IMR-90 (cell line): ENCODE measurements around the gene CENPV. TPM values are rescaled to one million over a fixed set of nuclear protein-coding genes. Genes with fewer than 3 reads are reported as not detected.

Source experiments
- ATAC-seq: fragments of 200-7000 bp; cut with Tn5 transposase; 2 replicates; pipeline ENCODE4 v1.9.1; 2020; ENCODE audit warnings: low read depth, mild to moderate bottlenecking, moderate library complexity
- BruUV-seq: library from RNA; stranded (reverse); fragments of 400-500 nt; replicated peaks from 2 replicates; lab custom pipeline; 2021; lab: Mats Ljungman, UMichigan
- CTCF ChIA-PET: fragments of 300-600 bp; formaldehyde crosslinking; extraction: SDS; loops from one replicate; lab custom pipeline; 2021; ENCODE audit warnings: antibody characterized with exemption; lab: Yijun Ruan, JAX
- POLR2A ChIA-PET: fragments of 300-600 bp; sonication (Branson Sonifier 250); formaldehyde crosslinking; loops from one replicate; lab custom pipeline; 2022; ENCODE audit warnings: antibody characterized with exemption; ENCODE audit not compliant: unreplicated experiment; lab: Charles Lee
- DNase-seq: peaks from one replicate; pipeline ENCODE4 v3.0.0; 2013
- H2AFZ ChIP-seq: replicated peaks from 2 replicates; pipeline ENCODE3; 2013; ENCODE audit warnings: low read length, mild to moderate bottlenecking; ENCODE audit not compliant: poor library complexity
- H2AK5ac ChIP-seq: 2 replicates; pipeline ENCODE4 v1.6.1; 2013; ENCODE audit warnings: low read depth, low read length, inconsistent platforms
- H2AK9ac ChIP-seq: replicated peaks from 2 replicates; pipeline ENCODE3; 2013; ENCODE audit warnings: mild to moderate bottlenecking, low read depth, low read length, moderate library complexity; ENCODE audit not compliant: poor library complexity
- H2BK120ac ChIP-seq: 2 replicates; pipeline ENCODE4 v1.6.1; 2013; ENCODE audit warnings: low read depth, low read length, inconsistent platforms
- H2BK15ac ChIP-seq: 3 replicates; pipeline ENCODE4 v1.6.1; 2013; ENCODE audit warnings: low read depth, low read length, inconsistent platforms
- H2BK20ac ChIP-seq: 2 replicates; pipeline ENCODE4 v1.6.1; 2013; ENCODE audit warnings: low read depth, mild to moderate bottlenecking, inconsistent platforms, low read length, moderate library complexity
- H2BK5ac ChIP-seq: 2 replicates; pipeline ENCODE4 v1.6.1; 2013; ENCODE audit warnings: mild to moderate bottlenecking, low read depth, low read length, inconsistent platforms; ENCODE audit not compliant: poor library complexity, severe bottlenecking
- H3K14ac ChIP-seq: replicated peaks from 2 replicates; pipeline ENCODE4 v1.6.1; 2013; ENCODE audit warnings: low read depth, low read length, inconsistent platforms
- H3K18ac ChIP-seq: 2 replicates; pipeline ENCODE4 v1.6.1; 2013; ENCODE audit warnings: low read depth, low read length, control low read depth
- H3K23ac ChIP-seq: 2 replicates; pipeline ENCODE4 v1.6.1; 2013; ENCODE audit warnings: low read depth, low read length, inconsistent platforms
- H3K27ac ChIP-seq: 2 replicates; pipeline ENCODE4 v1.5.1; 2013; ENCODE audit warnings: mild to moderate bottlenecking, control low read depth, low read length; ENCODE audit not compliant: insufficient read depth
- H3K27me3 ChIP-seq: 2 replicates; pipeline ENCODE4 v1.6.1; 2013; ENCODE audit warnings: low read length; ENCODE audit not compliant: control insufficient read depth, insufficient read depth
- H3K36me3 ChIP-seq: 2 replicates; pipeline ENCODE4 v1.6.1; 2013; ENCODE audit warnings: low read length, mixed read lengths; ENCODE audit not compliant: control insufficient read depth, insufficient read depth
- H3K4ac ChIP-seq: 2 replicates; pipeline ENCODE4 v1.6.1; 2013; ENCODE audit warnings: low read depth, low read length, inconsistent platforms
- H3K4me1 ChIP-seq: 2 replicates; pipeline ENCODE4 v1.6.1; 2013; ENCODE audit warnings: low read length, mixed read lengths; ENCODE audit not compliant: control insufficient read depth, insufficient read depth
- H3K4me2 ChIP-seq: 2 replicates; pipeline ENCODE4 v1.6.1; 2013; ENCODE audit warnings: low read depth, mild to moderate bottlenecking, control low read depth, low read length, moderate library complexity
- H3K4me3 ChIP-seq: 2 replicates; pipeline ENCODE4 v1.5.1; 2013; ENCODE audit warnings: low read depth, mild to moderate bottlenecking, control low read depth, low read length, moderate library complexity; ENCODE audit not compliant: insufficient read depth
- H3K56ac ChIP-seq: 2 replicates; pipeline ENCODE4 v1.6.1; 2013; ENCODE audit warnings: low read length, inconsistent platforms; ENCODE audit not compliant: insufficient read depth; ENCODE audit errors: extremely low read depth
- H3K79me1 ChIP-seq, 2 experiments: 2 replicates each; pipeline ENCODE4 v1.6.1; 2013; ENCODE audit warnings: low read length in 2 of 2, inconsistent platforms in 1 of 2, low read depth in 1 of 2
- H3K9ac ChIP-seq: 2 replicates; pipeline ENCODE4 v1.6.1; 2013; ENCODE audit warnings: low read depth, low read length, control low read depth
- H3K9me1 ChIP-seq: 2 replicates; pipeline ENCODE4 v1.6.1; 2013; ENCODE audit warnings: low read length, inconsistent platforms; ENCODE audit not compliant: insufficient read depth
- H3K9me3 ChIP-seq: 2 replicates; pipeline ENCODE4 v1.6.1; 2013; ENCODE audit warnings: low read length; ENCODE audit not compliant: control insufficient read depth, insufficient read depth
- H4K20me1 ChIP-seq: 2 replicates; pipeline ENCODE4 v1.6.1; 2013; ENCODE audit warnings: low read length, inconsistent platforms; ENCODE audit not compliant: insufficient read depth
- H4K5ac ChIP-seq: 2 replicates; pipeline ENCODE4 v1.6.1; 2013; ENCODE audit warnings: mild to moderate bottlenecking, low read depth, low read length, control low read depth
- H4K8ac ChIP-seq, 2 experiments: 2 replicates each; pipeline ENCODE4 v1.6.1; 2013; ENCODE audit warnings: low read depth in 2 of 2, low read length in 2 of 2, control low read depth in 1 of 2, inconsistent platforms in 1 of 2
- H4K91ac ChIP-seq: 2 replicates; pipeline ENCODE4 v1.6.1; 2013; ENCODE audit warnings: low read depth, low read length, inconsistent platforms; ENCODE audit not compliant: insufficient read depth
- WGBS, 2 experiments: methylation state at CpG; one replicate each; pipeline versions ENCODE4 v1.1.5 to v1.1.7; 2013; ENCODE audit warnings: missing lambda C conversion rate in 2 of 2; ENCODE audit not compliant: insufficient read length in 1 of 2; ENCODE audit errors: extremely low coverage in 2 of 2; 5-methylcytosine and 5-hydroxymethylcytosine counted together
- dilution Hi-C: fragments of 300-500 bp; cut with HindIII; formaldehyde crosslinking; loops from one replicate; pipeline ENCODE4 v1.14.3; 2018; ENCODE audit warnings: low sequenced_read_pairs; ENCODE audit not compliant: unreplicated experiment
- in situ Hi-C: fragments of 300-500 bp; cut with MboI; formaldehyde crosslinking; loops from 3 replicates; pipeline ENCODE4 v1.14.3; 2019; ENCODE audit warnings: low sequenced_read_pairs, inconsistent platforms, mixed read lengths
- intact Hi-C: fragments of 100-400 bp; cut with micrococcal nuclease; formaldehyde crosslinking; loops from 2 replicates; pipeline ENCODE4 v1.10.0; 2022
- polyA plus RNA-seq, 3 experiments: library from polyadenylated mRNA; depleted of rRNA; stranded (reverse); fragments of >200 nt; gene quantifications; 2 replicates each; pipeline ENCODE4 v1.2.3, GENCODE V29; 2012; ENCODE audit warnings: low replicate concordance in 1 of 3
- total RNA-seq: library from RNA; depleted of rRNA; stranded (reverse); fragments of >200 nt; gene quantifications from 2 replicates; pipeline ENCODE4 v1.2.3, GENCODE V29; 2012
- TF ChIP-seq, protein P1 (sequence below): fragments of 150-350 bp; IDR thresholded peaks from 2 replicates; pipeline ENCODE4 v1.6.1; 2016; ENCODE audit warnings: low read depth, mild to moderate bottlenecking, low read length, moderate library complexity, borderline replicate concordance
- TF ChIP-seq, protein P2 (sequence below): fragments of 150-350 bp; IDR thresholded peaks from 2 replicates; pipeline ENCODE4 v1.6.1; 2017; ENCODE audit warnings: mild to moderate bottlenecking, antibody characterized with exemption, low read length, low read depth

Gene CENPV
- total and polyA plus RNA-seq, 2 of the 4 experiments (the other 2 are of a cell fraction) = 35.3 to 49.8 TPM

DNA sequence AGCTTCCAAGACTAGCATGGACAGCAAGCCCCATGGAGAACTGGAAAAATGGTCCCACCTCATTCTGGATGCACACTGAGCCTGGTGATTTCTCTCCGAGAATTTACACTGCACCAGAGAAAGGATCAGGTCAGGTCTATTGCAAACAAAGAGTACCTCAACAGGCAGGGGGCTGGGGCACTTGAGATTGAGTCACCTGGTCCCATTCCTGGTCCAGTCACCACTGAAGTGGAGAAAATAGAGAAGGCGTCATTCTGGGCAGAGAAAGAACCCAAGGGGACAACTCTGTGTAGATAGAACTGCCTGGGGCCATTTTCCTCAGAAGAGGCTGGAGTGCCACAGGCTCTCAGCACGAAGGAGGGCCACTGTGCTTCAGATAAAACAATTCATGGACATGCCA, 38.4 kb downstream of the CENPV start:
- Histone ChIP-seq H3K9me3 (no peaks in the 10 kb centered on the region), H3K4me2 (no peak overlapping the region), H2BK20ac (peak overlapping the region; percentile 29; the same call in 1 of the 2 replicates), H4K20me1 (peaks cover 5% of the 10 kb centered on the region; the same call in 1 of the 2 replicates), H4K91ac (no peak overlapping the region; the same call in none of the 2 replicates), H3K23ac (peak overlapping the region; percentile 31; the same call in 1 of the 2 replicates), H3K9me1 (peaks cover 7% of the 10 kb centered on the region), H3K27me3 (no peaks in the 10 kb centered on the region), H3K4ac (peak overlapping the region; percentile 37), H2BK5ac (no peak overlapping the region), H2AK9ac (peak overlapping the region; percentile 48), H3K79me1 (no peaks in the 10 kb centered on the region), H3K27ac (no peak overlapping the region), H3K4me1 (peaks cover 13% of the 10 kb centered on the region), H3K18ac (peak overlapping the region; percentile 47; the same call in 1 of the 2 replicates), H3K14ac (peak overlapping the region; percentile 49; the same call in 1 of the 2 replicates), H3K9ac (no peak overlapping the region), H2AFZ (no peak overlapping the region), H3K56ac (no peak overlapping the region), H4K5ac (no peak overlapping the region), H3K4me3 (no peak overlapping the region), H2AK5ac (peak overlapping the region; percentile 90; the same call in 1 of the 2 replicates), H4K8ac (no peak overlapping the region), H2BK15ac (peak overlapping the region; percentile 39; the same call in 2 of the 3 replicates), H2BK120ac (peak overlapping the region; percentile 53; the same call in 1 of the 2 replicates), H3K36me3 (peaks cover 1% of the 10 kb centered on the region; the same call in 1 of the 2 replicates)
- ChIA-PET POLR2A (no interaction called here), CTCF (interaction anchor here (1.2 kb wide), 1 partner anchor 10 kb away, joined by 5 read pairs; no protein-coding TSS in a partner anchor)
- DNase-seq (no peak), ATAC-seq (no peak)
- dilution Hi-C loops (no loop called here), in situ Hi-C loops (no loop called here), intact Hi-C loops (no loop called here)
- TF ChIP-seq, protein P1, sequence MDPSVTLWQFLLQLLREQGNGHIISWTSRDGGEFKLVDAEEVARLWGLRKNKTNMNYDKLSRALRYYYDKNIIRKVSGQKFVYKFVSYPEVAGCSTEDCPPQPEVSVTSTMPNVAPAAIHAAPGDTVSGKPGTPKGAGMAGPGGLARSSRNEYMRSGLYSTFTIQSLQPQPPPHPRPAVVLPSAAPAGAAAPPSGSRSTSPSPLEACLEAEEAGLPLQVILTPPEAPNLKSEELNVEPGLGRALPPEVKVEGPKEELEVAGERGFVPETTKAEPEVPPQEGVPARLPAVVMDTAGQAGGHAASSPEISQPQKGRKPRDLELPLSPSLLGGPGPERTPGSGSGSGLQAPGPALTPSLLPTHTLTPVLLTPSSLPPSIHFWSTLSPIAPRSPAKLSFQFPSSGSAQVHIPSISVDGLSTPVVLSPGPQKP = no peak
- TF ChIP-seq, protein P2, sequence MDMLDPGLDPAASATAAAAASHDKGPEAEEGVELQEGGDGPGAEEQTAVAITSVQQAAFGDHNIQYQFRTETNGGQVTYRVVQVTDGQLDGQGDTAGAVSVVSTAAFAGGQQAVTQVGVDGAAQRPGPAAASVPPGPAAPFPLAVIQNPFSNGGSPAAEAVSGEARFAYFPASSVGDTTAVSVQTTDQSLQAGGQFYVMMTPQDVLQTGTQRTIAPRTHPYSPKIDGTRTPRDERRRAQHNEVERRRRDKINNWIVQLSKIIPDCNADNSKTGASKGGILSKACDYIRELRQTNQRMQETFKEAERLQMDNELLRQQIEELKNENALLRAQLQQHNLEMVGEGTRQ = no peak
- no CpG with 5 or more reads among the region's 3 CpGs for WGBS, 2 experiments
- no TSS peak for BruUV-seq
